OCI-LY1 (cell line): ENCODE measurements around the gene TUBB2B.

Experiments used
- H2AFZ ChIP-seq: fragments of 200-600 bp; sonication (generic), shearing (Covaris generic); 2 replicates; pipeline ENCODE4 v1.6.0; 2014; ENCODE audit warnings: antibody characterized with exemption, mild to moderate bottlenecking, low read length
- H3F3A ChIP-seq: fragments of 200-600 bp; sonication (generic), shearing (Covaris generic); 2 replicates; pipeline ENCODE4 v1.6.0; 2014; ENCODE audit warnings: mild to moderate bottlenecking, antibody characterized with exemption, low read length, moderate library complexity; ENCODE audit not compliant: insufficient read depth
- H3K27ac ChIP-seq: fragments of 200-600 bp; sonication (generic); 2 replicates; pipeline ENCODE4 v1.5.1; 2014; ENCODE audit warnings: low read length, mixed run types, mild to moderate bottlenecking, low read depth; ENCODE audit not compliant: poor library complexity, severe bottlenecking
- H3K27me3 ChIP-seq: fragments of 200-600 bp; sonication (generic); 2 replicates; pipeline ENCODE4 v1.6.0; 2014; ENCODE audit warnings: antibody characterized with exemption, mild to moderate bottlenecking, low read length, moderate library complexity; ENCODE audit not compliant: insufficient read depth
- H3K36me3 ChIP-seq: fragments of 200-600 bp; sonication (generic); 2 replicates; pipeline ENCODE4 v1.6.1; 2014; ENCODE audit warnings: mild to moderate bottlenecking, antibody characterized with exemption, low read length, moderate library complexity, mixed read lengths; ENCODE audit not compliant: insufficient read depth
- H3K4me1 ChIP-seq: fragments of 200-600 bp; sonication (generic); 2 replicates; pipeline ENCODE4 v1.5.1; 2014; ENCODE audit warnings: mild to moderate bottlenecking, low read length, moderate library complexity; ENCODE audit not compliant: insufficient read depth, severe bottlenecking
- H3K4me2 ChIP-seq: fragments of 200-600 bp; sonication (generic), shearing (Covaris generic); 2 replicates; pipeline ENCODE4 v1.6.1; 2014; ENCODE audit warnings: low read length
- H3K4me3 ChIP-seq: fragments of 200-600 bp; sonication (generic); 2 replicates; pipeline ENCODE4 v1.5.1; 2014; ENCODE audit warnings: low read length, low read depth, mild to moderate bottlenecking, mixed read lengths; ENCODE audit not compliant: poor library complexity, severe bottlenecking
- H3K79me2 ChIP-seq: fragments of 200-600 bp; shearing (Covaris generic); 2 replicates; pipeline ENCODE4 v1.6.1; 2016; ENCODE audit warnings: mixed run types, low read length, mixed read lengths; ENCODE audit not compliant: insufficient read depth
- H3K9ac ChIP-seq: fragments of 200-600 bp; sonication (generic), shearing (Covaris generic); 2 replicates; pipeline ENCODE4 v1.6.1; 2014; ENCODE audit warnings: mild to moderate bottlenecking, low read length, mixed read lengths
- H3K9me2 ChIP-seq: fragments of 200-600 bp; sonication (generic), shearing (Covaris generic); 2 replicates; pipeline ENCODE4 v1.6.1; 2014; ENCODE audit warnings: low read depth, mild to moderate bottlenecking, low read length, mixed read lengths
- H3K9me3 ChIP-seq: fragments of 200-600 bp; shearing (Covaris generic); 2 replicates; pipeline ENCODE4 v1.6.1; 2014; ENCODE audit warnings: low read length, mixed read lengths
- H4K20me1 ChIP-seq: fragments of 200-600 bp; sonication (generic), shearing (Covaris generic); 2 replicates; pipeline ENCODE4 v1.6.0; 2016; ENCODE audit warnings: mild to moderate bottlenecking, low read length; ENCODE audit not compliant: insufficient read depth
- CTCF ChIP-seq: fragments of 200-600 bp; sonication (generic), shearing (Covaris generic); IDR thresholded peaks from 2 replicates; pipeline ENCODE4 v1.5.1; 2017; ENCODE audit warnings: mild to moderate bottlenecking, antibody characterized with exemption, low read length, moderate library complexity, mixed read lengths
- EZH2 ChIP-seq: fragments of 200-600 bp; sonication (generic), shearing (Covaris generic); IDR thresholded peaks from 2 replicates; pipeline ENCODE4 v1.8.0; 2017; ENCODE audit warnings: borderline replicate concordance, mixed run types, mild to moderate bottlenecking, antibody characterized with exemption, low read length, moderate library complexity, mixed read lengths

The TUBB2B gene

GRCh38 chr6:3208775-3209113 lies 18.7 kb downstream of the TUBB2B start:
- no peaks in the 10 kb centered on the region for H3K9me3 ChIP-seq
- H3K4me2 ChIP-seq, result no peak overlapping the region
- H3K9me2 ChIP-seq, result no peaks in the 10 kb centered on the region
- H2AFZ ChIP-seq, result no peak overlapping the region
- no peaks in the 10 kb centered on the region for H3K79me2 ChIP-seq
- no peak overlapping the region for H3K27ac ChIP-seq
- H3F3A ChIP-seq, result no peaks in the 10 kb centered on the region
- no peaks in the 10 kb centered on the region for H4K20me1 ChIP-seq
- no peak overlapping the region for H3K4me3 ChIP-seq
- H3K27me3 ChIP-seq, result no peaks in the 10 kb centered on the region; the same call in 1 of the 2 replicates
- no peaks in the 10 kb centered on the region for H3K4me1 ChIP-seq
- TF ChIP-seq CTCF (no peak), EZH2 (no peak)
- H3K9ac ChIP-seq, result no peak overlapping the region
- no peaks in the 10 kb centered on the region for H3K36me3 ChIP-seq

- no peak overlapping the region for H3K4me2 ChIP-seq
Observed at GRCh38 chr6:3208098-3208774, 19.2 kb downstream of the TUBB2B start.

GRCh38 chr6:3206339-3207015 lies 21.0 kb downstream of the TUBB2B start:
- Histone ChIP-seq H3K79me2 (no peaks in the 10 kb centered on the region), H3K27me3 (no peaks in the 10 kb centered on the region; the same call in 1 of the 2 replicates), H3K9me3 (no peaks in the 10 kb centered on the region)

More at GRCh38 chr6:3208098-3208774, 19.2 kb downstream of the TUBB2B start:
- Histone ChIP-seq H3K79me2 (no peaks in the 10 kb centered on the region), H3K36me3 (no peaks in the 10 kb centered on the region), H3K27ac (no peak overlapping the region), H3K4me3 (no peak overlapping the region), H3F3A (no peaks in the 10 kb centered on the region), H2AFZ (no peak overlapping the region), H3K9me3 (no peaks in the 10 kb centered on the region), H3K9ac (no peak overlapping the region), H3K4me1 (no peaks in the 10 kb centered on the region), H4K20me1 (no peaks in the 10 kb centered on the region), H3K27me3 (no peaks in the 10 kb centered on the region; the same call in 1 of the 2 replicates), H3K9me2 (no peaks in the 10 kb centered on the region)
- TF ChIP-seq CTCF, result no peak
- TF ChIP-seq EZH2, result no peak

More at GRCh38 chr6:3206339-3207015, 21.0 kb downstream of the TUBB2B start:
- Histone ChIP-seq H3K9ac (no peak overlapping the region), H3F3A (no peaks in the 10 kb centered on the region), H3K27ac (no peak overlapping the region), H2AFZ (no peak overlapping the region), H3K36me3 (no peaks in the 10 kb centered on the region), H3K9me2 (no peaks in the 10 kb centered on the region), H3K4me3 (no peak overlapping the region), H4K20me1 (no peaks in the 10 kb centered on the region), H3K4me1 (no peaks in the 10 kb centered on the region), H3K4me2 (no peak overlapping the region)
- no peak for TF ChIP-seq CTCF
- no peak for TF ChIP-seq EZH2
